Hematopoietic multipotent progenitor cell treated with erythropoietin and hydrocortisone succinate and interleukin-3 and kit ligand, for 15 days (in vitro differentiated cells): ENCODE measurements around the gene KCNS1.
A peak's percentile ranks its signal among the peaks of the same experiment; 100 is the strongest.

Experiments
- DNase-seq: peaks from one replicate; pipeline ENCODE4 v3.0.0-alpha.2; 2015; ENCODE audit warnings: low spot score

KCNS1 gene

DNA sequence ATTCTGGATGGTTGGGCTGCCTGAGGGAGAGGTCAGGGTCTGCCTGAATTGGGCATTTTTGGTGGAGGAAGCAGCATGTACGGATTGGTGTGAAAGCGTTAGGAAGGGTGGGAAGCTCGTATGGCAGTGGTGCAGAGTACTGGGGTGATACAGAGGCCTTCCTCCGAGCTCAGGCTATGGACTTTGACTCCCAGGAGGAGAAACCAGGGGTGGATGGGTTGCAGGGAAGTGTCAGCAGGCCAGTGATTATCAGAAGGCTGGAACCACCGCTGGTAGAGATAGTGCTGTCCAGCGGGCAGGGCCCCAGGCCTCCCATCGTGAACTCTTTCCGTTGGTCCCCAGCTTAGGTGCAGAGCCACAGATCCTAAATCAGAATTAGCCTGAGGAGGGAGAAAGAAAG is 8.7 kb upstream of the KCNS1 start:
- DNase-seq: no peak

DNA sequence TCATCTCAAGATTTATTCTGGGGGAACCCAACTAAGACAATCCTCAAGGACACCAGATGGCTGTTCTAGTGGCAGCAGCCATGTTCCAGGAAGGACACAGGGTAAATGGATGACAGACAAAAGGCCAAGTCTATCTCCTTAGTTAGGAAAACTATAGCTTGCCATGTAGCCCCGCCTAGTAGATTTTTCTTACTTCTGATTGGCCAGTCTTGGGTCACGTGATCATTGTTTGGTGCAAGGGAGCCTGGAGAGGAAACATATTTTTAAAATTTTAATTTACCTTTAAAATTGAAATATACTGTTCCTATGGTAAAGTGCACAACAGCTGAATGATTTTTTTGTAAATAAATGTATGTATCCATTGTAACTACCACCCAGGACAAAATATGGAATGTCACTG is 4.4 kb upstream of the KCNS1 start:
- DNase-seq: no peak

DNA sequence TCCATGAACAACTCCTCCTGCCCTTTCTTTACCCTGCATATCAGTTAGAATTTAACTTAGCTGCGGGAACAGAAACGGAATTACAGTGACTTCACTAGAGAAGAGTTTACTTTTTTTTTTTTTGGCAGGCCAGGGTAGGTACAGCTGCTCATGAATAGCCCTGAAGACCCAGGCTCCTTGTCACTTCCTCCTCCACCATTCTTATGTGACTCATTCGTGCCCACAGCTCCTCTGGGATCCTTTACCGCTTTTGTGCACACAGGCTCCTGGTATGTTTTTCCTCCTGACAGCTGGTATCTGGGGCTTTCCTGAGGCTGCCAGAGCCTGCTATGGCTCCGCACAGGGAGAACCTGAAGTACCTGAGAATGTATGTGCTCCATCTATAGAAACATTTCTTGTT is 3.9 kb upstream of the KCNS1 start:
- DNase-seq: no peak

DNA sequence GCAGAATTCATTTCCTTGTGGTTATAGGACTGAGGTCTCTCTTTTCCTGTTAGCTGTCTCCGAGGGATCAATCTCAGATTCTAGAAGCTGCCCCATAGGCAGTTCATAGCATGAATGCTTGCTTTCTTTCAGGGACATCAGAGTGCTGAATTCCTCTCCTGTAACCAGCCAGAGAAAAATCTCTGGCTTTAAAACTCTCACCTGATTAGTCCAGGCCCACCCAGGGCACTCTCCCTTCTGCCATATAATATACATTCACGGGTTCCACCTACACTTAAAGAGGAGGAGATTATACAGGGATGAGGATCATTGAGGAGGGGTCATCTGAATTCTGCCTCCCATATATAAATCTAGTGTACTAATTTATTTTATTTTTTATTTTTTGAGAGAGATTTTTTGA is 2.1 kb upstream of the KCNS1 start:
- DNase-seq: no peak

DNA sequence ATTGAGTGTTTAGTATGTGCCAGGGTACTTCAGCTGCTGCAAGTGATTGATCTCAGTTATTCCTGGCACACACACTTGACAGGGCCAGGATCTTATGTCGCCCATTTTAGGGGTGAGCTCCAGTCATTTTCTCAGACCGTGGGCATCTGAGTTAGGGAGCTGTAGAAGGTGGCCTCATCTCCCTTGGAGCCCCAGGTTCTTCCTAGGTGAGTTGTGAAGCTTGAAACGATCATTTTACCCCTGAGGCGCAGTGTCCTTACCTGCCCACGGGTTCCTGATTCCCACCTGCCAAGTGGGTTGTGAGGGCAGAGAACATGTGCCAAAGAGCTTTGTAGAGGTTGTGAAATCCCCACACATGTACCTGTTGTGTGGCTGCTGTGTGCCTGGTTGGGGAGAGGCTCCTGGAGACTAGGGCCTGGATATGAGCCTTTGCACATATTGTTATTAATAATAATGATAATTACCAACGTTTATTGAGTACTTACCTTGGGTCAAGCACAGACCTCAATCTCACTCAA is 465 bp upstream of the KCNS1 start:
- DNase-seq: no peak

DNA sequence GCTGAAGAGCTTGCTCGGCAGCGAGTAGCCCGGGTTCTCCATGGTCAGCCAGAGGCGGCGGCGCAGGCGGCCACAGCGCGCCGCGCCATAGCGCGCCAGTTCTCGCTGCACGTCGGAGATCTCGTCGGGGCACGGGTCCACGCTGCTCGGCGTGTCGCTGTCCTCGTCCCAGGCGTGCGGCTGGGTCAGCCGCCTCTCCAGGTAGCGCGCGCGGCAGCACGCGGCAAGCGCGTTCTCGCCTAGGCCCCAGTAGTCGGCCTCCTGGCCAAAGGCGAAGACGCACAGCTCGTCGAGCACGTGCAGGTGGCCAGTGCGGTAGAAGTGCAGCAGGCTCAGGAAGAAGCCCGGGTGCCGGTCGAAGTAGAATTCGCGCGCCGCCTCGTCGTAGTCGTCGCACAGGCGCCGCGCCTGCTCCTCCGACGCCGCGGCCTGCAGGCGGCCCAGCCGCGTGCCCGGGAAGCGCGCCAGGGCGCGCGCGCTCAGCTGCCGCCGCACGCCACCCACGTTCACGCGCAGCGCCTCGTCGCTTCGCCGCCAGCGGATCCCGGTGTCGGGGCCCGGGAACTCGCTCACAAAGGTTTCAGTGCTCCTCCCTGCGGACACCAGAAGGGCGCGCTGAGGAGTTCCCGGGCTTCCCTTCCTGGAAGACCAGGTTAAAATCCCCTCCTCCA is 2.7 kb downstream of the KCNS1 start:
- DNase-seq: no peak

DNA sequence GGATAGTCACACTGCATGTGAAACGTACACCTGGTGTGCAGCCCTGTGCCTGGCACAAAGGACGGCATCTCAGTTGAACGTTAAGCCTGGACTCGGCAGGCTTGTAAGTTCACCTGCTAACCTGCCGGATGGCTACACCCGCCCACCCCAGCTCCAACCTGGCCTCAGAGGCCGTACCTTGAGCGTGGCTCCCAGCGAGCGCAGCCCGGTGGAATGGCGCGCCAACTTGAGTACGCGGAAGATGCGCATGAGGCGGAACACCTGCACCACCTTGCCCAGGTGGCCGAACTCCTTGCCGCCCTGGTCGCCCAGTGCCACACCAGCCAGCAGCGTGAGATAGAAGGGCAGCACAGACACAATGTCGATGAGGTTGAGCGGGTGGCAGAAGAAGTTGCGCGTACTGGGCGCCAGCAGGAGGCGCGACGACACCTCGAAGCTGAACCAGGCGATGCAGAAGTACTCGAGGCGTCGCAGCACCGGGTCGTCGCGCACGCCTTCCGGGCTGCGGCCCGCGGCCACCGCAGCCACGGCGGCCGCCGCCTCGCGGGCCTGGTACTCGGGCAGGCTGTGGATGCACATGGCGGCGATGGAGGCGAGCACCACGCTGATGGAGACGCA is 3.3 kb downstream of the KCNS1 start:
- no peak for DNase-seq

DNA sequence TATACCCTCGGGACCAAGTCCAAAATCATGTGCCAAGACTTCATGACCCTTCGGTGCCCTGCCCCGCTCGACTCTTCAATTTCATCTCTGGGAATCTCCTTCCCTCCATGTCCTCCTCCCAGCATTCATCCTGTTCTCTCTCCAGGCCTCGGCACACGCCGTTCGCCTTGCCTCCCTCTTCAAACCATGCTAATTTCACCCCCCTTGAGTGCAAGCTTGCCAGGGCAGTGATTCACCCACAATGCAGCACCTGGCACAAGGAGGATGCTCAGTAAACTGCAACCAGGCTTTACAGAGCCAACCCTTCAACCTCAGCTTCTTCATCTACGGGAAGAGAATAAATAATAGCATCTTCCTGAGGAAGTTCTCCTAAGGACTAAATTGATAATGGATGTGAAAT is 4.1 kb downstream of the KCNS1 start:
- DNase-seq: no peak

DNA sequence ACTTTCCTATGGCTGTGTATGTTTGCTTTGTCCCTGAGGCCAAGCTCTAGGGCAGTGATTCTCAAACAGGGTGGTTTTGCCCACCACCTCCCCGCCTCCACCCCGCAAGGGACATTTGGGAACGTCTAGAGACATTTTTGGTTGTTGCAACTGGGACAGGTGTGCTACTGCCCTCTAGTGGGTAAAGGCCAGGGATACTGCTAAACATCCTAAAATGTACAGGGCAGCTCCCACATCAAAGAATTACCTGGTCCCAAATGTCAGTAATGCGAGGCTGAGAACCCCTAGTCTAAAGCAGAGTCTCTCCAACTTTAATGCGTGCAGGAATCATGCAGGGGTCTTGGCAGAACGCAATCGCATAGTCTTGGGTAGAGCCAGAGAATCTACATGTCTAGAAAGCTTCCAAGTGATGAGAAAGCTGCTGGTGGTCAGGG is 5.1 kb downstream of the KCNS1 start:
- DNase-seq: peak; percentile 65

DNA sequence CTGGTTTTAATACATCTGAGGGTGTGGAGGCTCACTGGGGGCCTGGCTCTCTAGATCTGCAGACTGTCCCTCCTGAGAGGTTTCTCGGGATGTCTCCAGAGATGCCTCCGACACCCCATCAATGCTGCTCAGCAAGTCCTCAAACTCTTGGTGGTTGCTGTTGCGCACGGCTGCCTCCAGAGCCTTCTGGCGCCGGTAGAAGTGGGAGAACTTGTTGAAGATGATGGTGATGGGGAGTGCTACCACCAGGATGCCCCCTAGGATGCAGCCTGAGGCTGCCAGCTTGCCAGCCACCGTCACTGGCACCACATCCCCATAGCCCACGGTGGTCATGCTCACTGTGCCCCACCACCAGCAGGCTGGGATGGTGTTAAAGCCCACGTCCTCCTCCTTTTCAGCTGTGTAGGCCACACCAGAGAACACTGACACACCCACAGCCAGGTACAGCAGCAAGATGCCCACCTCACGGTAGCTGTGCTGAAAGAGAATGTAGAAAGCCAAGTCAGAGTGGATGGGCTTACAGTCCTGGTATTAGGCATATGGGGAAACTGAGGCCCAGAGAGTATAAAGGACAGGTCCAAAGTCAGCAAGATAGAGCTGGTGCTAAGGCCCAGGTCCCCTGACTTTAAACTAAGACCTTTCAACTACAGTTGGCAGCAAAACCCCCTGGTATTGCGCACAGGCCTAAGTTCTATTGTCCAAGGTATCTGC is 5.9 kb downstream of the KCNS1 start:
- no peak for DNase-seq

DNA sequence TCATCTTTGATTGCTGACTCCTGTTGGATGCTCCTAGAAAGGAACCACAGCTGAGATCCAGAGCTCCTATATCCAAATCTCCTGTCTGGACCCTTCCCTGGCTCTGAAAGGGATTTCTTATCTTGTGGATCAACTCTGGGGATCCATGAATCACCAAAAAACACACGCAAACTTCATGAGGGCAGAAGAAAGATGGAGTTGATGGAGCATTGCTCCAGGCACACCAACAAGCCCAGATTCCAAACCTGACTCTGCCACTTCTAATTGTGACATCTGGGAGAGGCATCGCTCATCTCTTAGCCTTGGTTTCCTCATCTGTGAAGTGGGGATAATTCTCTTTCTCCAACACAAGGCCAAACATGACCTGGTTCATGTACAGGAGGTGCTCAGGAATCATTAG is 6.7 kb downstream of the KCNS1 start:
- no peak for DNase-seq

DNA sequence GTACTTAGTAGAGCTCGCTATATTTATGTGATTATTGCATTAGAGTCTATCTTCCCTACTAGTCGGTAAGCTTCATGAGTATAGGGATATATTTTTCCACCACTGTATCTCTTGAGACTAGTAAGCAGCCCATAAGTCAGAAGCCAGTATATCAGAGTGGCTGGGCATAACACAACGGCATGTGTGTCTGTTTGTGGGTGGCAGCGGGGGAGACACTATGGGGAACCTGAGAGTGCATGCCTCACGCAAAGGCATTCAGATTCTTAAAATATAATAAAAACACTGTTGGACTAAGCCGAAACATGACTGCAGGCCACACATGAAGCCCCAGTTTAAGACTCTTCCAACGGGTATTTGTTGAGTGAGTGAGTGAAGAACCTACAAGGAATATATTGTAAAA is 8.0 kb downstream of the KCNS1 start:
- no peak for DNase-seq

DNA sequence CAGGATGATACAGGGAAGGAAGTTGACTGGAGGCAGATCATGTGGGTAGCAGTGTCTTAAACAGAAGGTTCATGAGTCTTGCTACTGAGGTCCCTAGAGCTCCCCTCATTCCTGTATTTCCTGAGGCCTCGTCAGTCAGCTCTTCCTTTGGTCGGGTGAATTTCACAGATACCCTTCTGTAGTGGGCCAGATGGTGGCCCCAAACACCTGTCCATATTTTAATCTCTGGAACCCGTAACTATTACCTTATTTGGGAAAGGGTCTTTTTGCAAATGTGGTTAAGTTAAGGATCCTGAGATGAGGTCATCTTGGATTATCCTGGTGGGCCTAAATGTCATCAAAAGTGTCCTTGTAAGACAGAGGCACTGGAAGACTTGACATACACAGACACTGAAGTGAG is 9.6 kb downstream of the KCNS1 start:
- DNase-seq: no peak

DNA sequence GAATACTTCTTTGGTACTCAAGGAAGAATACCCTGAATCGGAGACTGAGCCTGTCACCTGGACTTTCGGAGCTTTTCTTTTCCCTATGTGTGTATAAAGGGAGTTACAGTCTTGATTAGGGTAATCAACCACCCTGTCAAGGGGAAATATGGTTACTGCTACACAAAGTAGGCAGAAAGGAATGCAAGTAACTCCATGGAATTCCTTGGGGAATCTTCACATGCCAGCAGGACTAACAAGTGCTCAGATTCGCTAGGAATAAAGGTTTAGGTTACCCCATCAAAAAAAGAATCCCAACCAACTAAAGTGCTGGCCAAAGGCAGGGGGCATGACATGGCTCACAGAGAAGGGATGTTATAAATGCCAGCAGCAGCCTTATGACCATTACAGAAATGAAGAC is 10.4 kb downstream of the KCNS1 start:
- no peak for DNase-seq

DNA sequence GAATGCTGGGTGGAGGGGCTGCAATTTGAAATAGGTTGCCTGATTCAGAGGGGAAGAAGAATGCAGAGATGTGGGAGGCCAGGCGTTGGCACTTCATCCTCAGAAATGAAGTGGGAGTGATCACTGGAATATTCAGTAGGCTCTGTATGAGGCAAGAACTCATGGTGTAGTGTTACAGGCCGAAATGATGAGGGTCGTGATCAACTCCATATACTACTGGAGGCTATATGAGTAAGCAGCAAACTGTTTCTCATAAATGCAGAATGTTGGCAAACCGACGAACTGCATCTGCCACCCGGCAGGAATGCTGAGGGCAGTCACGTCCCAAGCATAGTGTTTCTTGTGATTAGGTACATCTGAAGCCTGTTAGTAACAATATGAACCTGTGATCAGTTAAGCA is 12.7 kb downstream of the KCNS1 start:
- DNase-seq: no peak

DNA sequence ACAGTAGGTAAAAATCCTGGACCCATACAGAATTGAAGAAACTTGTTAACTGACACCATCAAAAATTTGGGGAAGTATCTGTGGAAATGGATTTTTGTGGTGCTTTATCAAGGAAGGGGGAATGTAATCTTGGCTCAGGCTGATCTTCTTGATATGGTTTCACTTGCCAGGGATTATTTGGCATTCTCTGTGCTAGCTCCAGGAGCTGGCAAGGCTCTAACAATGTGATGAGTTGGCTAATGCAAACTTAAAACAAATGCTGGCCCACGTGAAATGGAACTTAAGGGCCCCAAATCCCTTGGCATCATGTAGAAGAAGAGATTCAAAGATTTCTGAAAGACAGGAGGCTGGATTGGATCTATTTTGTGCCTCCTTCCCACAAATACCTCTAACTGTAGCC is 13.1 kb downstream of the KCNS1 start:
- no peak for DNase-seq

DNA sequence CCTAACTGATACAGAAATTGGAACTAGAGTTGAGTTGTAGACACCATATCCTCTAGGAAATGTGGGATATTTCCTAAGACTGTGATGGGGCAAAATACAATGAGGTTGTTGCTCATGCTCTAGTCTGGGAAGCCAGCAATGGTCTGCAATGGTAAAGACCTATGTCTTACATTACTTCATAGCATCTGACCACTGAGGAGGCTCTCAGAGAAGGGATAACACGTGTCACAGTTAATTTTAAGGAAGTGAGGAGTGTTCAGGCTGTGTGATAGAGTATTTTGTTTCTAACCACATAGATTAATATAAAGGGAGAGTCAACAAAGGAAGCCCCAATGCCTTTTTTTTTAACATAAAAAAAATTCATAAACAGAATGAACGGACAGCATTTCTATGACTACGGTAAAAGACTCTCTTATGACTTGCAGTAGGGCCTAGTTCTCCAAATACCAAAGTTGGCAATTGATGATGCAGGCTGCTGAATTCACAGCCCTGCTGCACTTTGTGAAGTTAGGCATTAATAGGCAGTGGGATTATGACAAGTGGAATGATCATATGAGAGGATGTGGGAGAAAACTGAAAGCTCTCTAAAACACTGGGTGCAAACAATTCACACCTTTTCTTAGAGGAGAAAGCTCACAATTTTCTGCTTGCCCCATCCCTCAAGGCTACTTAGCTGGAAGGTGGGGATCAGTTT is 13.7 kb downstream of the KCNS1 start:
- no peak for DNase-seq

DNA sequence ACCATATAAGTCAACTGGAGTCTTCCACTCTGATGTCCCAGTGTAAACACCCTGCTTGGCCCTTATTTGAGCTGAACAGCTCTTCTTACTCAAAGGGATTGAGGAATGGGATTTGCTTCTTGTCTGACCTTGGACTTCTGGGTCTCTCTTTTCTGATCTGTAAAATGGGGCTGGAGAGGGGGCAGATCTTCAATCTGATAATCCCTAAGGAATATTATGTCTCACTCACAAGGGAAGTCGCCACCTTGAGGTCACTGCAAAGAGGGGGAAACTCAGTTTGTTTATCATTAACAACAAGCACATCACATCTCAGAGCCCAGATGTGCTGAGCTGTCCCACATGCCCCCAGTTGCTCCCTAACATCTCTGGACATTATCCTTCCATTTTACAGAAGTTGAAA is 15.1 kb downstream of the KCNS1 start:
- no peak for DNase-seq

DNA sequence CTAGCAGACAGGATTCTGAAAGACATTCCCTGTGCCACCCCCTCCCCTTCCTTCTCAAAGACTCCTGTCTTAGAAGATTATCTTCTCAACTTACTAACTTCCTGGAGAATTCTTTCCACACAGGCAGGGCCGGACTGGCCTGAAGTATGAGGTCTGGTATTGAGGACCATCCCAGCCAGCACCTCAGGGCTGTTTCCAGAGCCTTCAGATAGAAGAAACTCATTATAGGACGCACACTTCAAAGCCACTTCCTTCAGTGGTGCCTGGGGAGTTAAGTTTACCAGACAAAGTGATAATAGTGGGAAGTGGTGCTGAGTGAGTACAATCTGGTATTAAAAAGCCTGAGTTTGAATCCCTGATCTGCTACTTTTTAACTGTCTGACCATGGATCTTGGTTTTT is 15.6 kb downstream of the KCNS1 start:
- no peak for DNase-seq

DNA sequence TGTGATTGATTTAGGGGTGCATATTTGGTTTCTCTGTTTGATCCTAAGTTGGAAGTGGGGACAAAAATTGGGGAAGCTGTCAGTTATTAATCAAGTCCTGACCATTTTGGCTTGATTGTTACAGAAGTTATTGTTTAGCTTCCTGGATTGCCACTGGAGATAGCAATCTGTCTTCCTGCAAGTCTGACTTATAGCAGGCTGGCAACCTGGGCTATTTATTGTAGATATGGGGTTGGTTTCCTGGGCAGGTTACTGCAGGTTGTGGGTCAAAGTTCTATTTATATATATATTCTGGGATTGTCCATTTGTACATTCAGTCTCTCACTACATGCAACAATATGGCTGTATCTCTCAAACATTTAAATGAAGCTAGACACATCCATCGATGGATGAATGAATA is 17.8 kb downstream of the KCNS1 start:
- DNase-seq: no peak

DNA sequence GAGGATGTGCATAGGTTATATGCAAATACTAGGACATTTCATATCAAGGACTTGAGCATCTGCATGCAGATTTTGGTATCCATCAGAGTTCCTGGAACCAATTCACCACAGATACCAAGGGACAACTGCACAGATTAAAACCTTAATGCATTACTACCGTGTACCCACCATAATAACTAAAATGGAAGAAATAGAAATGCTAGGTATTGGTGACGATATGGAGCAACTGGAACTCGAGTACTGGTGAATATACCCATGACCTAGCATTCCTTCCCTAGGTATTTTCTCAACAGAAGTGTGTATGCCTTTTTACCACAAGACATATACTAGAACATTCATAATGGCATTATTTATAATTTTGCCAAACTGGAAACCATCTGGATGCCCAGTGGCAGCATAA is 18.5 kb downstream of the KCNS1 start:
- DNase-seq: no peak

DNA sequence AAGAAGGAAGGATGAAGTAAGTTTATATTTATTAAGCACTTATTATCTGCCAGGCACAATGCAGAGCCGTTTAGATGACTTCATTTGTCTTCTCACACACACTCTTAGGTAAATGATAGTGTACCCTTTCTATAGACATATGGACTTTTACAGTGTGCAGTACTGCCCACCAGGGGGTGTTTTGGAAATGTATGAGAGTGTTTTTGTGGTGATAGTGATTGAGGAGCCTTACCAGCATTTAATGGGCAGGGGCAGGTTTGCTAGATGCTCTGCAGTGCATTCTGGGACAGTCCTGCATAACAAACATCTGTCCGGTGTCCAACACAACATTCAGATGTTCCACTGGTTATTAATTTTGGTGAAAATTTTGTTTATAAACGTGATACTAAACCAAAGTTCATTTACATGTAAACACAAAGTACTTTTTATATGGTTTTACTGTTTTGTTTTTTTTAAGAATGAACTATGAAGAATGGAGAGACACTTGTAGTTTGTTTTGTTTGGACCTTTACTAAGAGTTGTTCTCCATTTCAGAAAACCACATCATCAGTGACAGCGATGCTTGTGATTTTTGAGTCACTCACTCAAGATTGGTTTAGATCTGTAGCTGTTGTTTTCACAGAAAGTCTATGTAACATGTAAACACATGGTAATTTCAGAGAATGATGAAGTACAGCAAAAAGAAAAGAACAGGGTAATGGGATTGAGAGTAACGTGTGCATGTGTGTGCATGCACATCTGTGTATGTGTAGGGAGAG is 19.9 kb downstream of the KCNS1 start:
- peak; percentile 7 for DNase-seq
